AG08395 (cell line): ENCODE results near the gene CENPA.
"Not testable (repeated sequence)": the region's sequence is repeated elsewhere in the genome, so short reads cannot be mapped to it uniquely, and the experiment has no call there.

Experiments
- DNase-seq: peaks from one replicate; pipeline ENCODE4 v3.0.0; 2012; ENCODE audit warnings: mixed read lengths, low spot score

The CENPA gene

DNA sequence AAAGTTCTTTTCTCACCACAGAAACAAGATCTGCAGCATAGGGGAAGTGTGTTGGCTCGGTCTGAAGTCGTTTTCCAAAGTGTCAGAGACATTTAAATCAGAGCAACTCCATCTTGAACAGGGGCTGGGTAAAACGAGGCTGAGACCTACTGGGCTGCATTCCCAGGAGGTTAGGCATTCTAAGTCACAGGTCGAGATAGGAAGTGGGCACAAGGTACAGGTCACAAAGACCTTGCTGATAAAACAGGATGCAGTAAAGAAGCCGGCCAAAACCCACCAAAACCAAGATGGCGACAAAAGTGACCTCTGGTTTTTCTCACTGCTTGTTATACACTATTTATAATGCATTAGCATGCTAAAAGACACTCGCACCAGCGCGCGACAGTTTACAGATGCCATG lies 24.9 kb upstream of the CENPA start:
- not testable (repeated sequence) for DNase-seq

DNA sequence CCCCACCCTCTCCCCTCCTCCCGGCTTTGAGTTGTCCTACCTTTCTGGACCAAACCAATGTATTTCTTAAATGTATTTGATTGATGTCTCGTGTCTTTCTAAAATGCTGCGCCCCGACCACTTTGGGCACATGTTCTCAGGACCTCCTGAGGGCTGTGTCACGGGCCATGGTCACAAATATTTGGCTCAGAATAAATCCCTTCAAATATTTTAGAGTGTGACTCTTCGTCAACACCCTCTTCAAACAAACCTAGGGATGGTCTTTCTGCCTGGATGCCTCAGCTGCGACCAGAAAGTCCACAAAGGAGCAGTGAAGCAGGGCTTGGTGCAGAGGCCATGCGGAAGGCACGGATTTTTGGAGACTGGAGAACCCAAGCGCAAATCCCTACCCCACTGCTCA lies 22.8 kb upstream of the CENPA start:
- DNase-seq = no peak

DNA sequence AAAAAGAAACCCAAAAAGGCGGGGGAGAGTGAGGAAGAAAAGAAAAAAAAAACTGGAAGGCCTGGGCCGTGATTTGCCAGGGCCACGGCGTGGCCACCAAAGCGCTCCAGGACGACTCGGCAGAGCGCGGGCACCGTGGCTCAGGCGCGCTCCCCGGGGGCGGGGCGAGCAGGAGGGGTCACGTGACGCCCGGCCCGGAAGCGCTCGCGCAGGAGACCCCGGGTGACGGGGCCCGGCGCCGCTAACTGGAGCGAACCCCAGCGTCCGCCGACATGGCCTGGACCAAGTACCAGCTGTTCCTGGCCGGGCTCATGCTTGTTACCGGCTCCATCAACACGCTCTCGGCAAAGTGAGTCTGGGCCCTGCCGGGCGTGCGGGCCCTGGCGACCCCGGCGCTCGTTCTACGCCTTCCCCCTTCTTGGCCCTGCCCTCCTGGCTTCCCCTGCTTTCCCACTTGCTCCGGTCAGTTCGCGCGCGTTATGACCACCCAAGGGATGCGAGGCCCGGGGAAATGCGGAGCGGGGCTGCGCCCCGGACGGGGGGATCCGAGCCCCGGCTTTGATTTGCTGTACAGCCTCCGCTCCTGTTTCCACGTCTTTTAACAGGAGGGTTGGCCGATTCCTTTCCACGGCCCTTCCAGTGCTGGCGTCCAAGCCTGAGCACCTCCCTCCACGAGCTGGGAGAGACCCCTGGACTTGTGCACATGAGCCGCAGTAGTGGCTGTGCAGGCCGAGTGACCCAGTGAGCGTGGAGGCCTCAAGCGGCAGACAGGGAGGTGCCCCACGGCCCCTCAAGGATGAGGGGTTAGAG lies 21.6 kb upstream of the CENPA start, which contains the start of gene SLC35F6:
Gene SLC35F6 (plus strand): TSS at position 207 of the 810 bp plus-strand sequence. CDS start 66 bp downstream, at position 273.
- DNase-seq = peak; percentile 92

DNA sequence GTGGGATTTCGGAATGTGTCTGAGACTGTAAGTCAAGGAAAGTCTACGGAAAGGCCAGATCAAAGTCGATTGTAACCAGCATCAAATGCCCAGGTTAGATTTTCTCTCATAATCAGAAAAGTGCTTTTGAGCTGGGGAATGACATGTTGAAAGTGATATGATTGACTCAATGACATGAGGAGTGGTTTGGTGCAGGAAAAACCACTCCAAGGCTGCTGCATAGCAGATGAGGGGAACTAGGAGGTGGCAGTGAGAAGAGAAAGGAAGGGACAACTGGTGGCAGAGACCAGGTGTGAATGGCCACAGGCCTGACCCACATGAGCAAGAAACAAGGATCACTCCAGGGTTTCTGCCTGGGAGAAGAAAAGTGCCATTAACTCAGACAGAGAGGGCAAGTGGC lies 20.9 kb upstream of the CENPA start:
- no peak for DNase-seq

DNA sequence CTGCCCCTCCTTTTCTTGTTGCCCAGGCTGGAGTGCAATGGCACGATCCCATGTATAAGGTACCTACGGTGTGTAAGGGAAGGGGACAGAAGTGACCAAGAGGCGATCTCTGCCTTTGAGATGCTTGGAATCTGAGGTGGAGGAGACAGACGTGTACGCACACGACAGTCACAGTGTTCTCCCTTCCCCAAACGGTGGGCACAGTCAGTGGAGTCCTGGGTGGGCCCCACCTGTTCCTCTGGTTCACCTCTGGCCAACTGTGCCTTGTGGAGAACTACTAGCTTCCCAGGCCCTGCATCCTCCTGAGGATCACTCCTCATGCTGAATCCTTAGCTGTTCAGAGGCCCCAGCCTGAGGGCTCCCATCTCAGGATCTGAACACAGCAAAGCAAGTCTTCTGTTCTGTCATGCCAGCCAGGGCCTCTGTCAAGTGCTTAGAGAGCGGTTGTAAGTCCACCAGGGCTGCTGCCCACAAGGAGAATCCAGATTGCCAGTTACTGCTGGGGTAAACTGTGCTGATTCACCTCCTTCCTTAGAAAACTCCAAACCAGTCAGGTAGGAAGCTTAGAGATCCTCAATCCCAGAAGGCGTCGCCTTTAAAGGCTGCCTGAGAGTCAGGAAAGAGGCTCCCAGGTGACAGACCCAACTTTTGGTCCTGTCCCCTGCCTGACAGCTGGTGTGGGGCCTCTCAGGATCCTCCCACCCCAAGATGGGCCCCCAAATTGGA lies 20.2 kb upstream of the CENPA start:
- no peak for DNase-seq

DNA sequence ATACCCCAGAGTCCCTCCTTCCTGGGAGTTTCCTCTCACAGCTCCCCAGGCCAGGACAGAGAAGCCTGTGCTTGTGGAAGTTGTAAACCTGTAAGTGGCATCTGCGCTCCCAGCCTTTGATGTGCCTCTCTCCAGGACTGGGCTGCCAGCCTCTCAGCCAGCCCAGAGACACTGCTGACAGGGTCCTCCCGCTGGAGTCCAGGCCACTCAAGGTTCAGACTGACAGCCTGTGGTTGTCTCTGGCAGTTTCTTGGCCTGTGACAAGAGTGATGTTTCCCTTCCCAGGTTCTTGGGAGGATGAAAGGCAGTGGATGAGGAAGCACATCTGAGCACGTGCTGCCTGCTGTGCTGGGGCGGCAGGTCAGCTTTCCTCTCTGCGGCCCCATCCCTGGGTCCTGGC lies 18.7 kb upstream of the CENPA start:
- DNase-seq = no peak

DNA sequence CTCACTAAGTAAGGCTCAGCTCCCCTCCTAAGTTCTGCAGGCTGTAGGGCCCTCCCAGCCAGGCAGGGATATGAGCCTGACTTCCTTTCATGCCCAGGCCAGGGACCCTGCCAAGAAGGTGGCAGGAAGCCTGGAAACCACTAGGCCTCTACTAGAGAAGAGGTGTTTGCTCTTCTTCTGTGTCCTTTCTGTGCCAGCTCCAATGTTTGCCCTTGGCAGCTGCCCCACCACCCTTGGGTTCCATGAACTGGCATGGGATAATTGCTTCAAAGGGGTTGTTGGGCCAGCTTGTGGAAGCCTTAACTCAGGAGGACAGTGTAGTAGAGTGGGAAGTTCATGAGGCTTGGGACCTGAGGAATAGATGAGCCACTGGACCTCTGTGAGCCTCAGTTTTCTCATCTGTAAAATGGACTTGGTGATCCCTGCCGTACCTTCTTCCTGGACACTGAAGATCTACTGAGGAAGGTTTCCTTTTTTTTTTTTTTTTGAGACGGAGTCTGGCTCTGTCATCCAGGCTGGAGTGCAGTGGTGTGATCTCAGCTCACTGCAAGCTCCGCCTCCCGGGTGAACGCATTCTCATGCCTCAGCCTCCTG lies 17.9 kb upstream of the CENPA start:
- DNase-seq = no peak

DNA sequence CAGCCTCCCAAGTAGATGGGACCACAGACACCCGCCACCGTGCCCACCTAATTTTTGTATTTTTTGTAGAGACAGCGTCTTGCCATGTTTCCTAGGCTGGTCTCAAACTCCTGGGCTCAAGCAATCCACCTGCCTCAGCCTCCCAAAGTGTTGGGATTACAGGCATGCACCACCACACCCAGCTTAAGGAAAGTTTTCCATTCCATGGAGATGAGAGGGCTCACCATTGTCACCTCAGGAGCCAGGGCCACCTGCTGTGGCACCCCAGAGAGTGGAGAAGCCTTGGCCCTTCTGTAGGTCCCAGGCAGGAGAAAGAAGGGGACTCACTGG lies 17.1 kb upstream of the CENPA start:
- DNase-seq = no peak

DNA sequence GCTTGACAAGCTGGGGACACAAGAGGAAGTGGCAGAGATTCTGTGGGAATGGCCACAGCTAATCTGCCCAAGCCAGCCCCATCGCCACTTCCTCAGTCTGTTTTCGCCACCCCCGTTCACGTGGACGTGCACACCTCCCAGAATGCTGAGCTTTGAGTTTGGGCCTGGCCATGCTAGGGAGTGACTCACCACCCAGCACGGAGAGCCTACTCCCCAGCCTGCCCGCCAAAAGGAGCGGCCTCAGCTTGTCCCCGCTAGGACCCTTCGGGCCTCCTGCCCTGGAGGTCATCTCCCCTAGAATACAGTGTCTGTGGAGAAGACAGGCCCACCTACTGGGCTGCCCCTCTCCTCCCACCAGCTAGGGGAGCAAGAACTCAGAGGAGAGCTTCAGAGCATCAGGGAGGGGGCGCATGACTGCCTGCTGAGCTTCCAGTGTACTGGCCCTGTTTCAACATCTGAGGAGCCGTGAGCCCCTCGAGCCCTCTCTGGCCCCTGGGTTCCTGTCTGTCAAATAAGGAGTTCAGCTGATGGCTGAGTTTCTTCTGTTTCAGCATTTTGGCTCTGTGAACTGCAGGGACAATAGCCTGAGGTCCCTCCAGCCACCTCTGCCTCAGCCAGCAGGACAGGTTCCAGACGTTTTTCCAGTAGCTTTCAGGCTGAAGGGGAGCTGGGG lies 16.6 kb upstream of the CENPA start:
- DNase-seq = no peak

DNA sequence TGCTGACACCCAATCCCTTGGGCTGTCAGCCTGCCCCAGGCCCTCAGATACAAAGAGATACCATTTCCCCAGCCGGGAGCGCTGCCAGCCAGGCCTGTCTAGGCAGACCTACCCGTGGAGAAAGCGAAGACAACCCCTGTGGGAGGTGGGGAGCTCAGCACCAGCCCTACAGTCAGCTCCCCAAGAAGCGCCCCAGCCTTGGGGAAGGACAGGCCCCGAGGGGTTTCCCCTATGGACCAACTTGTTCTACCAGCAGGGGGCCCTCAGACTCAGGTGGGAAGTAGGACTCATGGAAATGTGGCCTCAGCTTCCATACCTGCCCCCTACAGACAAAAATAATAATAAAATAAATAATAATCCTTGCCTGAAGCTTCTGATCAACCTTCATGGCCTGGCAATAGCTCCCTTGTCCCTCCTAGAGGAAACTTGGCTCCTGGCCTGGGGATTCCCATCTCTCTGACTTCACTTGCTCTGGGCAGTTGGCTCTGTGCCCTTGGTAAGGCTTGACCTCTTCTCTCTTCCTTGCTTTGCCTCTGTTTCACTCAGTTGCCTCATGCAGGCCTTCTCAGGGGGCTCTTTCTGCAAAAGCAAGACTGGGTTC lies 14.8 kb upstream of the CENPA start:
- peak; percentile 57 for DNase-seq

DNA sequence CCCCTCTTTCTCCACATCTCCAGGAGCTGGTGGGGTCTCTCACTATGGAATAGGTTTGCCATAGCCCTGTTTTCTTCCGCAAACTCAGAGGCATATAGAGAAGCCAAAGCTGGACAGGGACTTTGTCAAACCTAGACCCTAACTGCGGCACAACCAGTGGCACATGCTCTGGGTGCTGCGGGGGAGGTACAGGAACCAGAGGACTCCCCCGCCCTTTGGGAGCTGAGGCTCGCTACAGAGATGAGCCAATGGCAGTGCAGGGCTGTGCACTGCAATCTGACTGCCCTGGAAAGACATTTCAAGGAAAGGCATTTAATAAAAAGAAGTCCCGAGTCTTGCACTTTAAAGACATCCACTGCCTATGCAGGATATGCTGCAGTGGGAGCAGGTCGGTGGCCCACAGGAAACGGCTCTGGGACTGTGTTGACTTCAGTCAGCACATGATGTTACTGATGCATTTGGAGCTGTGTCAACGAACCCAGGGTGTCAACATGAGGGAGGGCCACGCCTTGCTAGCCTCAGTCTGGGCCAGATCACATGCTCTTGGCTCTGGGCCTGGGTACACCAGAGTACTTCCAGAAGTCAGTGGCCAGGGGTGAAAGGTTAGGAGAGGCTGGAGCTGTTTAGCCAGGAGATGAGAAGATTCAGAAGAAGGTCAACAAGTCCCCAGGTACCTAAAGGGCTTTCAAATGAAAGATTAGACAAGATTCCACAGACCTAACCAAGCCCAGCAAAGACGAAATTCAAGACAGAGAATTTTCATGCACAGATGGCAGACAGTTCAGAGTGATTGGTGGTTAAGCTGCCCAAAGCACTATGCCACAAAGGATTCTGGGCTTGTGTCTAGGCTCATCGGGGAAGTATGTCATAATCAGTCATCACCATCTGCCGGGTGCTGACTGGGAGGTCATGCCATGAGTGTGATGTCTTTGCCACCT lies 13.5 kb upstream of the CENPA start:
- peak; percentile 47 for DNase-seq

DNA sequence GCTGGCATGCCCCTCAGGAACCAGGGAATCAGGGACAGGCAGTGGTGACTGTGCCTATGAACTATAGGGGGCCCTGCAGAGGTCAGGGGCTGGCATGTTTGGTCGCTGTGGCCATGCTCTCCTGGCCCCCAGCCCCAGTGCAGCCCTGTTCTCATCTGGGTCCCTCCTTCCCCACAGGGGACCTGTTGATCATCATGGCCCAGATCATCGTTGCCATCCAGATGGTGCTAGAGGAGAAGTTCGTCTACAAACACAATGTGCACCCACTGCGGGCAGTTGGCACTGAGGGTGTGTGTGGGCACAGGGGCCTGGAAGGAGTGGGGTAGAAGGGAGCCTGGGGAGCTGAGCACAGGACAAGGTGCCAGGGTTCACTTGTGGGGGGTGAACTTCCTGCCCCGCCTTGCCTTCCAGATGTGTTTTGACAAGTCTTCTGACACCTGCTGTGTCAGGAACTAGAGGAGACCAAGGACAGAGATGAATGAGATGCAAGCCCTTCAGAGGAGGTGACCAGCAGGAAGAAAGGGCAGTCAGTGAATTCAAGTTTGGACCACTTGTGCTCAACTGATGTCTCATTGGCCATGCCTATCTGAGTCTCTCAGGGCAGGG lies 9.6 kb upstream of the CENPA start:
- no peak for DNase-seq

DNA sequence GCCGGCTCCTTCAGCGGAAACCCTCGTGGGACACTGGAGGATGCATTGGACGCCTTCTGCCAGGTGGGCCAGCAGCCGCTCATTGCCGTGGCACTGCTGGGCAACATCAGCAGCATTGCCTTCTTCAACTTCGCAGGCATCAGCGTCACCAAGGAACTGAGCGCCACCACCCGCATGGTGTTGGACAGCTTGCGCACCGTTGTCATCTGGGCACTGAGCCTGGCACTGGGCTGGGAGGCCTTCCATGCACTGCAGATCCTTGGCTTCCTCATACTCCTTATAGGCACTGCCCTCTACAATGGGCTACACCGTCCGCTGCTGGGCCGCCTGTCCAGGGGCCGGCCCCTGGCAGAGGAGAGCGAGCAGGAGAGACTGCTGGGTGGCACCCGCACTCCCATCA lies 7.8 kb upstream of the CENPA start:
- DNase-seq = no peak

DNA sequence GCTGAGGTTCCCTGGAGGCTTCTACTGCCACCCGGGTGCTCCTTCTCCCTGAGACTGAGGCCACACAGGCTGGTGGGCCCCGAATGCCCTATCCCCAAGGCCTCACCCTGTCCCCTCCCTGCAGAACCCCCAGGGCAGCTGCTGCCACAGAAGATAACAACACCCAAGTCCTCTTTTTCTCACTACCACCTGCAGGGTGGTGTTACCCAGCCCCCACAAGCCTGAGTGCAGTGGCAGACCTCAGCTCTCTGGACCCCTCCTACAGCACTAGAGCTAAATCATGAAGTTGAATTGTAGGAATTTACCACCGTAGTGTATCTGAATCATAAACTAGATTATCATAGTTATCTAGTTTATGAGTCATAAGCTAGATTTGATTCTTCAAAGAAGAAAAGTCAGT lies 7.3 kb upstream of the CENPA start:
- DNase-seq = no peak

DNA sequence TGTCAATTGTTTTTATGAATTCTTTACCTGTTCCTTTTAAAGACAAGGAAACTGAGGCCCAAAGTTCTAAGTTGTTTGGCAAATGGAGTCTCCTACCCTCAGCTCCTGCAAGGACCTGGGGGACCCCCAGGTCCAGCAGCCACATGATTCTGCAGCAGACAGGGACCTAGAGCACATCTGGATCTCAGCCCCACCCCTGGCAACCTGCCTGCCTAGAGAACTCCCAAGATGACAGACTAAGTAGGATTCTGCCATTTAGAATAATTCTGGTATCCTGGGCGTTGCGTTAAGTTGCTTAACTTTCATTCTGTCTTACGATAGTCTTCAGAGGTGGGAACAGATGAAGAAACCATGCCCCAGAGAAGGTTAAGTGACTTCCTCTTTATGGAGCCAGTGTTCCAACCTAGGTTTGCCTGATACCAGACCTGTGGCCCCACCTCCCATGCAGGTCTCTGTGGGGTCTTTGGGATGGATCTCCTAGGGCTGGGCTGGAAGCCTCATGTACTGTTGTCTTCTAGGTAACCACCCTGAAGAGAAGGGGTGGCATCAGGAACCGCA lies 5.6 kb upstream of the CENPA start:
- DNase-seq = no peak

DNA sequence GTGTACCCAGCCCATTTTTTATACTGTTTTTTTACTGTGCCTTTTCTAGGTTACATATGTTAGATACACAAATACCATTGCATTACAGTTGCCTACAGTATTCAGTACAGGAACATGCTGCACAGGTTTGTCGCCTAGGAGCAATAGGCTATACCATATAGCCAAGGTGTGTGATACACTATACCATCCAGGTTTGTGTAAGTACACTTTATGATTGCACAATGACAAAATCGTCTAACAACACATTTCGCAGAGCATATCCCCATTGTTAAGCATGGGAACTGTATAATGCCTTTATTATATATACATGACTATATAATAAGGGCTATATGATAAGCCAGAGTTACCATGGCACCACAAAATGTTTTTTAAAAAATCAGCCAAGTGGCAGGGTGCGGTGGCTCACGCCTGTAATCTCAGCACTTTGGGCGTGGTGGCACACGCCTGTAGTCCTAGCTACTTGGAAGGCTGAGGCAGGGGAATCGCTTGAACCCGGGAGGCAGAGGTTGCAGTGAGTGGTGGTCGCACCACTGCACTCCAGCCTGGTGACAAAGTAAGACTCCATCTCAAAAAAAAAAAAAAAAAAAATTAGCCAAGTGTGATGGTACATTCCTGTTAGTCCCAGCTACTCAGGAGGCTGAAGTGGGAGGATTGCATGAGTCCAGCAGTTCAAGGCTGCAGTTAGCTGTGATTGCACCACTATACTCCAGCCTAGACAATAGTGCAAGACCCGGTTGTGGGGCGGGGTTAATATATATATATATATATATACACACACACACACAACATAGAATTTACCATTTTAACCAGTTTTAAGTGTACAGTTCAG lies 2.8 kb upstream of the CENPA start:
- DNase-seq = no peak

DNA sequence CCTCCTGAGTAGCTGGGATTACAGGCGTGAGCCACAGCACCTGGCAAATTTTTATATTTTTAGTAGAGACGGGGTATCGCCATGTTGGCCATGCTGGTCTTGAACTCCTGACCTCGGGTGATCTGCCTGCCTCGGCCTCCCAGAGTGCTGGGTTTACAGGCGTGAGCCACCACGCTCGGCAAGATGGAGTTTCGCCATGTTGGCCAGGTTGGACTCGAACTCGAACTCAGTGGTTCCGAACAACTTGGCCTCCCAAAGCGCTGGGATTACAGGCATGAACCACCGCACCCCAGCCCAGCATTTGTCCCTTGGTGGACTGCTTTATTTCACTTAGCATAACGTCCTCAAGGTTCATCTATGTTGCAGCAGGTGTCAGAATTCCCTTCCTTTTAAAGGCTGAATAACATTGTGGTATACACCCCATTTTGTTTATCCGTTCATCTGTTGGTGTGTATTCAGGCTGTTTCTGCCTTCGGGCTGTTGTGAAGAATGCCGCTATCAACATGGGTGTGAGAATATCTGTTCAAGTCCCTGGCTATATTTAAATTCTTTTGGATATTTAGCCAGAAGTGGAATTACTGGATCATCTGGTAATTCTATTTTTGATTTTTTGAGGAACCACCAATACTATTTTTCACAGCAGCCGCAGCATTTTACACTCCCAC lies 1.2 kb upstream of the CENPA start:
- DNase-seq = no peak

DNA sequence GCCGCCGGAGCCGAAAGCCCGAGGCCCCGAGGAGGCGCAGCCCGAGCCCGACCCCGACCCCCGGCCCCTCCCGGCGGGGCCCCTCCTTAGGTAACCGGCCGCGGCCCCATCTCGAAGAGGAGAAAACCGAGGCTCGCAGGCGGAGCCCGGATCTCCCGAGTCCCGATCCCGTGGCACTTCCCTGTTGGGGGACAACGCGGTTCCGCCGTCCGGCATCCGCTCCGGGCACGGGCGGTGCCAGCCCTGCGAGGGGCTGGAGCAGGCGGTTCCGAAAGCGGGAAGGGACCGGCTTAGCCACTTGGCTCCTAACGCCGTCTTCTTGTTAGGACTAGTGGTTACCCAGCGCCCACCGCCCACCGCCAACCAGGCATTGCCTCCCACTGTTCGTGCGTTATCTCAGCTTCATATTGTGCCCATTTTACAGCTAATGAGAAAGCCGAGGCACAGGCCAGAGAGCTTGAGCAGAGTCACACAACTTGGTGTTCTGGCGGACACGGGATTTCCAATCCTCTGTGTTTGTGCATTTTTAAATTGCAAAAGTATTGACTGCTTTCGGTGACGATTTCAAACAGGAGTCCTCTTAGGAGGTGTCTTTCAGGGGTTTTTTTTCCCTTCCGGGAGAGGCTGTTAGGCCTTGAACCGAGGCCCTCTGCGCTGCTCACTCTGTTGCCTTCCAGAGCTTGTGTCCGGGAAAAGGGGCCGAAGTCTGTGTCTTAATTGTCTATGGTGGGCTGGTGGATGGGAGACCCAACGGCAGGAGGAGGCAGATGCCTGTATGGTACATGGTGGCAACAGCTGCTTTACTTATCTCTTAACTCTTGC lies 562 bp downstream of the CENPA start:
- peak; percentile 15 for DNase-seq
